K562 (cell line): ENCODE results near the gene METRN. TPM values are rescaled to one million over a fixed set of nuclear protein-coding genes. Genes with fewer than 3 reads are reported as not detected.
A peak's percentile ranks its signal among the peaks of the same experiment; 100 is the strongest.

Source experiments
- CREB1 ChIP-seq, 2 experiments: sonication (generic) in 1 of 2; formaldehyde crosslinking in 1 of 2; IDR thresholded peaks; 2 replicates each; pipeline versions ENCODE4 v1.6.1 to v1.8.0; 2012 to 2022; ENCODE audit warnings: inconsistent platforms in 1 of 2, mild to moderate bottlenecking in 1 of 2, missing genetic modification reagents in 1 of 2, moderate library complexity in 1 of 2
- ERF ChIP-seq: fragments of 450-650 bp; formaldehyde crosslinking; IDR thresholded peaks from 2 replicates; pipeline ENCODE4 v1.4.0; 2020; ENCODE audit warnings: mild to moderate bottlenecking, mixed read lengths
- GABPA ChIP-seq: fragments of 200-800 bp; sonication (Bioruptor generic); conservative IDR thresholded peaks from 2 replicates; pipeline ENCODE4 v1.6.1; 2016; ENCODE audit warnings: low read depth, missing genetic modification characterization, missing compliant biosample characterization
- HCFC1 ChIP-seq: IDR thresholded peaks from 2 replicates; pipeline ENCODE4 v1.6.1; 2012; ENCODE audit warnings: low read depth, low read length, improper control_type of control experiment
- MAX ChIP-seq: sonication (generic); formaldehyde crosslinking; IDR thresholded peaks from 2 replicates; pipeline ENCODE4 v1.9.0; 2022; ENCODE audit warnings: mild to moderate bottlenecking, missing genetic modification reagents
- MTA3 ChIP-seq: fragments of 450-650 bp; formaldehyde crosslinking; IDR thresholded peaks from 2 replicates; pipeline ENCODE4 v1.6.1; 2017; ENCODE audit warnings: mild to moderate bottlenecking, borderline replicate concordance
- MTF1 ChIP-seq: fragments of 250-450 bp; sonication (Bioruptor Pico); IDR thresholded peaks from 2 replicates; pipeline ENCODE4 v1.9.0; 2021; ENCODE audit warnings: moderate library complexity, mild to moderate bottlenecking, inconsistent platforms, borderline replicate concordance
- NFE2 ChIP-seq: IDR thresholded peaks from 2 replicates; pipeline ENCODE4 v1.6.1; 2014; ENCODE audit warnings: antibody characterized with exemption, low read depth
- POLR2AphosphoS2 ChIP-seq: IDR thresholded peaks from 2 replicates; pipeline ENCODE4 v1.6.1; 2012; ENCODE audit warnings: low read length, improper control_type of control experiment
- RBBP5 ChIP-seq: fragments of 200-600 bp; sonication (generic); IDR thresholded peaks from 2 replicates; pipeline ENCODE4 v1.6.1; 2012; ENCODE audit warnings: borderline replicate concordance, mild to moderate bottlenecking, low read length, control low read depth, inconsistent platforms; ENCODE audit not compliant: insufficient read depth, poor library complexity, severe bottlenecking
- SMARCA4 ChIP-seq: fragments of 450-650 bp; IDR thresholded peaks from 2 replicates; pipeline ENCODE4 v1.6.1; 2016
- SRSF9 ChIP-seq: fragments of 200-400 bp; formaldehyde crosslinking; IDR thresholded peaks from 2 replicates; pipeline ENCODE4 v1.6.1; 2017; ENCODE audit warnings: low read depth, low read length, borderline replicate concordance
- TFAM ChIP-seq: fragments of 250-450 bp; sonication (Bioruptor Pico); conservative IDR thresholded peaks from 2 replicates; pipeline ENCODE4 v1.5.0; 2021; ENCODE audit warnings: mild to moderate bottlenecking, moderate library complexity
- YY1 ChIP-seq, 3 experiments: IDR thresholded peaks; 2 replicates each; pipeline ENCODE4 v1.6.1; 2011; ENCODE audit warnings: low read length in 2 of 3, mild to moderate bottlenecking in 2 of 3, moderate library complexity in 2 of 3, borderline replicate concordance in 1 of 3, control low read depth in 1 of 3, low read depth in 1 of 3; ENCODE audit not compliant: insufficient read depth in 3 of 3, insufficient replicate concordance in 2 of 3, control insufficient read depth in 1 of 3, insufficient read length in 1 of 3; ENCODE audit errors: extremely low read depth in 1 of 3
- ZBTB40 ChIP-seq, 2 experiments: fragments of 450-650 bp in 1 of 2; sonication (generic) in 1 of 2; formaldehyde crosslinking in 1 of 2; IDR thresholded peaks; 2 replicates each; pipeline versions ENCODE4 v1.7.1 to v1.9.0; 2016 to 2022; ENCODE audit warnings: inconsistent platforms in 1 of 2, mild to moderate bottlenecking in 1 of 2, missing genetic modification reagents in 1 of 2
- ZNF766 ChIP-seq: fragments of 200-800 bp; sonication (Bioruptor generic); conservative IDR thresholded peaks from 2 replicates; pipeline ENCODE4 v1.6.1; 2016; ENCODE audit warnings: missing genetic modification characterization, missing compliant biosample characterization
- polyA plus RNA-seq, 8 experiments: library from polyadenylated mRNA; depleted of rRNA in 4 of 8; stranded (reverse) in 5 of 8; unstranded in 3 of 8; fragments of >200 nt; fragmentation: Nextera tagmentation in 2 of 8; fragmentation: Illumina TruSeq in 1 of 8; extraction: Ambion mirVana in 2 of 8; extraction: Trizol in 1 of 8; gene quantifications; 2 replicates each; pipeline versions ENCODE4 v1.2.1 to v1.2.3, GENCODE V29; 2011 to 2014; ENCODE audit warnings: inconsistent platforms in 1 of 8, missing spikeins in 1 of 8
- total RNA-seq, 7 experiments: library from RNA; depleted of rRNA in 6 of 7; stranded (reverse); fragments of >200 nt in 6 of 7; fragmentation: Illumina TruSeq in 2 of 7; extraction: Trizol in 2 of 7; gene quantifications; 2 replicates each; pipeline versions ENCODE4 v1.2.1 to v1.2.3, GENCODE V29; 2011 to 2021; ENCODE audit warnings: low replicate concordance in 1 of 7

METRN gene
- total and polyA plus RNA-seq, 9 of the 15 experiments (the other 6 are each of a cell fraction or from before 2014, with no cell fraction given) = 0.20 to 89.8 (median 15.4) TPM

GRCh38 chr16:684071-684794, 30.7 kb upstream of the METRN start, which contains the start of gene JMJD8 (continued):
- TF ChIP-seq ZBTB40 (IDR thresholded peaks at IDR 0.05) (peak; percentile 97), ZBTB40 (CRISPR knock-in tag; IDR thresholded peaks at IDR 0.05) (no peak), GABPA (tag) (peak; percentile 98), TFAM (CRISPR knock-in tag) (no peak), HCFC1 (peak; percentile 71), ZNF766 (CRISPR knock-in tag) (0 out of 2 replicates have a peak, but pooled peaks have one; percentile 55), MTF1 (CRISPR knock-in tag) (no peak), SRSF9 (no peak), POLR2AphosphoS2 (peak; percentile 96), ERF (CRISPR knock-in tag) (peak; percentile 36), MAX (peak; percentile 67), CREB1 (IDR thresholded peaks at IDR 0.05) (peak; percentile 78), CREB1 (CRISPR knock-in tag; IDR thresholded peaks at IDR 0.05) (peak; percentile 81), NFE2 (no peak), RBBP5 (peak; percentile 65), YY1 (IDR thresholded peaks at IDR 0.05; ENCODE audit: borderline replicate concordance in 1 of 3, control insufficient read depth in 1 of 3, extremely low read depth in 1 of 3, insufficient read depth in 3 of 3, insufficient read length in 1 of 3, insufficient replicate concordance in 2 of 3, low read depth in 1 of 3, low read length in 2 of 3) (peak; percentile 76 to 92 (median 89)), MTA3 (peak; percentile 63; the same call in 1 of the 2 replicates), SMARCA4 (no peak)
